CD4-positive, alpha-beta T cell treated with Interleukin-2 at 100 ng/mL for 4 hours (primary cell): ENCODE results near the gene TSPAN5.
"Not testable (repeated sequence)": the region's sequence is repeated elsewhere in the genome, so short reads cannot be mapped to it uniquely, and the experiment has no call there.

ENCODE experiments used
- DNase-seq: peaks from one replicate; pipeline ENCODE4 v3.0.0-alpha.2; 2020; ENCODE audit warnings: low spot score

TSPAN5 gene

GRCh38 chr4:98496152-98496845, 162.1 kb downstream of the TSPAN5 start:
- no peak for DNase-seq

DNA sequence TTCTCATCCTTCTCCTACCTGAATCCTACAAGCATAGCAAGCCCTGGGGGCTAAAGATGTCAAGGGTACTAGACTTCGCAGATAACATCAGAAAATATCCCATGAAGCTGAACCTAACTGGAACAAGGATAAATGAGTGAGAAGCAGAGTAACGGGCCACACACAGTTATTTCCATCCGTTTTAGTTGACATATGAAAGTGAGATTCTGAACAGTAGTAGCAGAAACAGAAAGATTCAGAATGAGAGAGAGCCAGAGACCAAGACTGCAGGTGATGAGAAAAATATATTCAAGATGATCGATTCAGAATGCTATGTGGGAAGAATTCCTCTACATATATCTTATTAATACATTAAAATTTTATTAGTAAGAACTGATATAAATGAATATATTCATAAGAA, 165.1 kb downstream of the TSPAN5 start:
- no peak for DNase-seq

DNA sequence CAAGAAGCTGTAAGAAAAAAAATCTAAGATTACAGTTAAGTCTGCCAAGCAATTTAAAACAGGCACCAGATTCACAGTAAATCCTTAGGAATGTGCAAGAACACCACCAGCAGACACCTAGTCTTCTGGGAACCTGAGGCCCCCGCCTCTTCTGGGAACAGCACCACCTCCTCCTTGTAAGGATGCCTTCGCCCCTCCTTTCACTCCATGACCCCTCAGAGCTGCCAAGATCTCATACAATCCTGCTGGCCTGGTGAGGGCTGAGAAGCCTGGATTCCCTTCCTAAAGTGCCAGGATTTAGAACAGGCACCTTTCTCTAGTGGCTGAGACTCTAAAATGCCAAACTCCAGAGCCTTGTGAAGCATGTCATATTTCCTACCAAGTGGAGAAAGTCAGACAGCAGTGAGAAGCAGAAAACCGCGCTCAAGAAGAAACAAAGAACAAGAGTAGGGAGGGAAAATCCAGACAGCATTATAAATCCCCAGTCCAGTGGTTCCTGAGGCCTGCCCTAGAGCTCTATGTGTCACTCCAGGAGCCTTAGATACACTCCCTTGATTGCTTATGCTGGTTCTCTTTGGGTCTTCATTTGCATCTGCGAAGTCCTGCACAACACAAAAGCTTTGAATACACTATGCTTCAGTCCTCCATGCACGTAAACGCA, 166.4 kb downstream of the TSPAN5 start:
- DNase-seq = no peak

DNA sequence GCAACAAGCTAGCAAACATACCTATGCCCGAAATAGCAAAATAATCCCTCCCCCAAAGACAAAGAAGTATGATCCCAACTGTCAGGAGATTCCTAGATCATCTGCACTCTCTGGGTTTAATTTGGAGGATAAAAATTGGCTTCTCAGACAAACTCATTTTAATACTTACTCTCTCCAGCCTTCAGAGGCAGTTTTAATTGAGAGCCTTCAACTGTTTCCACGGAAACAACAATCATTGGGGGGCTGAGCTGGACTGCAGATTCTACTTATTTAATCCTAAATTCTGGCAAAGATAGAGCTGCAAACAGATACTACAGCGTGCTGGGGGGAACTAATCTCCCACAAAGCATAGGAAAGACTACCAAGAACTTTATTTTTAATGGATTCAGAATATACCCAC, 168.2 kb downstream of the TSPAN5 start:
- no peak for DNase-seq

GRCh38 chr4:98485816-98486345, 172.5 kb downstream of the TSPAN5 start:
- no peak for DNase-seq

GRCh38 chr4:98484031-98484430, 174.4 kb downstream of the TSPAN5 start:
- DNase-seq = no peak

DNA sequence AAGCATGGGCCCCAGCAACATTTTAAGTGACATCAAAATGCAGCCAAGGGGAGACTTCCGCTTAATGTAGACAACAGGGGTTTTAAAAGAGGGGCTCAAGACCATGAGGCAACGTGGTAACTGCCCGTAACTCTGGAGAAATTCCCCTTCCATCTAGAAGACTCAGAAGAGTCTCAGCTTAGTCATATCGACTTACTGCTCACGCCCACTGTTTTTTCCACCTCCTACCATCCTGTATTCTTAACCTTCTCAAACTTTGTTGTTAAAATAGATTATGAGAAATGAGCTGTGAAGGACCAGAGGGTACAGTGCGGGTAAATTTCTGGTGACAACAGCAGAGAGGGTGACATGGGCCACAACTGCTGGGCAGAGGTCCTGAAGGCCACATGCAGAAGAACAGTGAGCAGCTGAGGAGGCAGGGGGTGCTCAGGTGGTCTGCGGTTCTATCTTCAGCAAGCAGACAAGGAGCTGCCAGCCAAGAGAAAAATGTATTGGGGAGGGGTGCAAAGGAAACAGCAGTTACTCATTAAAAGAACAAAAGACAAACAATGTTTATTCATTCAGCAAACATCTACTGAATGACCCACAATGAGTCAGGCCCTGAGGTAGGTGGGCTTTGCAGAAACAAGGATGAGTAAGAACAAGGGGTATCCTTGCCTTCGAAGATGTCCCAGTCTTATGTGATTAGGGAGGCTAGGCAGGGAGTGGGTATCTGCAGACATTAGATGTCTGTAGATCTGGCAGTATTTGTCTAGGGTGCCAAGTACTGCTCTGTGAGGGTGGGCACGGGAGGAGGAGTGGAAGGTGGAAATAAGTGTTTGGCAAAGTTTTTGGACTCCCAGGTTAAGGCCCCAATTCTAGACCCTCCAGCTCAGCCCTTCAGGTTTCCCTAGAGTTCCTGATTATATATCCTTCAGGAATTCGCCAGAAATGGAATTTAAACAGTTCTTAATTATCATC, 175.3 kb downstream of the TSPAN5 start:
- no peak for DNase-seq

GRCh38 chr4:98482503-98482846, 175.9 kb downstream of the TSPAN5 start:
- DNase-seq = no peak

DNA sequence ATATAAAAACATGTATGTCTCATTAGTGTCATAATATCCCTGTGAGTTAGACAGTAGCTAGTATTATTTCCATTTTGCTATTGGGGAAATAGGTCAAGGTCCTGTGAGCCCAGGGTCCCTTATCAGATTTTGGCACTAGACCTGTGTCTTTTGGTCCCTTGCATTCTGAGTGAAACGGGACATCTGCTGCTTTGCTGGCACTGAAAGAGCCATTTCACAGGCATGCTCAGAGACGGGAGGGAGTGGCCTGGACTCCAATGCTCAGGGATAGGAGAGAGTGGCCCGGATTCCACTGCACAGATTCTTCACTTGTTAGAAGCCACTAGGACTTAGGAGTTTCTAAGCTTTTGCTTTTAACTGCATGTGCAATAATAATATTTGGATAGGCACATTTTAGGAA, 177.2 kb downstream of the TSPAN5 start:
- no peak for DNase-seq

GRCh38 chr4:98480535-98480934, 177.9 kb downstream of the TSPAN5 start:
- no peak for DNase-seq

- DNase-seq = not testable (repeated sequence)
Observed at GRCh38 chr4:98479590-98479989, 178.8 kb downstream of the TSPAN5 start.

GRCh38 chr4:98476891-98477290, 181.5 kb downstream of the TSPAN5 start:
- no peak for DNase-seq

GRCh38 chr4:98474408-98474844, 184.0 kb downstream of the TSPAN5 start:
- DNase-seq = no peak

DNA sequence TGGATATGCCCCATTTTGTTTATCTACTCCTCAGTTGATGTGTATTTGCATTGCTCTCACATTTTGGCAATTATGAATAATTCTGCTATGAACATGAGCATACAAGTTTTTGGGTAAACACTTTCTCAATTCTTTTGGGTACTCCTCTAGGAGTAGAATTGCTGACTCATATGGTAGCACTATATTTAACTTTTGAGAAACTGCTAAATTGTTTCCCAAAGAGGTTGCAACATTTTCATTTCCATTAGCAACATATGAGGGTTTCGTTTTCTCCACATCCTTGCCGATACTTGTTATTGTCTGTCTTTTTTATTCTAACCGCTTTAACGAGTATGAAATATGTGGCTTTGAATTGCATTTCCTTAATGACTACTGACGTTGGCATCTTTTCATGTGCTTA, 185.4 kb downstream of the TSPAN5 start:
- DNase-seq = no peak

DNA sequence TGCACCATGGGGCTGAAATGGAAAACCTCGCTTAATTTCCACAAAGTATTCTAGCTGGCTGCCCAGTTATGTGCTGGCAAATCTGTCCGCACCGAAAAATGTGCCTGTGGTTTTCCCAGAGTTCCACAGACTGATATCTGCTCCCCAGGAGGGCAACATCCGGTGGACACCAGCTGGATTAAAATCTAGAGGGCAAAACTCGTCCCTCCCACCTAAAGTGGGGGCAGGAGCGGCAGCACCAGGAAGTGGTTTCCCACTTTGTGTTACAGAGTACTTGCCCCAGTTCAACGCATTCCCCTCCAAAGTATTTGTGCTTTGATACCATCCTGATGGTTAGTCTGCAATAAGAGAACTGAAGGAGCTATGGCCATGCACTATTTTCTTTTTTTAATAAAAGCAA, 187.6 kb downstream of the TSPAN5 start:
- no peak for DNase-seq

- no peak for DNase-seq
Observed at GRCh38 chr4:98470366-98470765, 188.0 kb downstream of the TSPAN5 start.

DNA sequence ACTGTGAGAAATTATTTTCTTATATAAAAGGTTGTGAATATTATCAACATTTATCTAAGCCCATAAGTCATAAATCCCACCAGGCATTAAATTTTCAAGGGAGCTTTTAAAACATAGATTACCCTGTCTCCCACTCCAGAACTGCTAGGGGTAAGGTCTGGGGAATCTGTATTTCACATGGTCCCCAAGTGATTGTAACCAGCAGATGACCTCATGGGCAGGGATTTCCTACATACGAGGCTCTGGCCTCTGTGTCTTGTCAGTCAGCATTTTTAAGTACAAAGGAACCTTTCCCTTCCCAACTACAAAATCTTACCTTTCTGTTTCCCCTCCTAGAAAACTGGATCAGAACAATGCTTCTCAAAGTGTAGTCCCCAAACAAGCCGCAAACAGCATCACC, 188.6 kb downstream of the TSPAN5 start:
- no peak for DNase-seq

DNA sequence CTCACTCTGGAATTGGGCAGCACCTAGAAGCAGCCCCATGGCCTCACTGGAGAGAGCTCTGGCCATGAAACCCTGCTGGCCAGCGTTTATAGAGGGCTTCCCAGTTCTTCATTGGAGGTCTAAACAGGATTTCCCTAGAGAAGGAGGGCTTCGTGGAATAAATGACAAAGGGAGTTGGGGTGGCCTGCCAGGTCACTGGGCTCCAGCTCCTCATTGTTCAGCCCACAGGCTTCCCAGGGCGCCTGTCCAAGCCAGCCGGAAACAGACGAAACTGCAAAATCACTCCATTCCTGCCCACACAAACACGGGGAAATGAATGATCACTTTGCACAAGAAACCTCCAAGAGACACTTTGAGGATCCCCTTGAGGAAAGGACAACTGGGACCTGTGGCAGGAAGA, 189.7 kb downstream of the TSPAN5 start:
- no peak for DNase-seq

DNA sequence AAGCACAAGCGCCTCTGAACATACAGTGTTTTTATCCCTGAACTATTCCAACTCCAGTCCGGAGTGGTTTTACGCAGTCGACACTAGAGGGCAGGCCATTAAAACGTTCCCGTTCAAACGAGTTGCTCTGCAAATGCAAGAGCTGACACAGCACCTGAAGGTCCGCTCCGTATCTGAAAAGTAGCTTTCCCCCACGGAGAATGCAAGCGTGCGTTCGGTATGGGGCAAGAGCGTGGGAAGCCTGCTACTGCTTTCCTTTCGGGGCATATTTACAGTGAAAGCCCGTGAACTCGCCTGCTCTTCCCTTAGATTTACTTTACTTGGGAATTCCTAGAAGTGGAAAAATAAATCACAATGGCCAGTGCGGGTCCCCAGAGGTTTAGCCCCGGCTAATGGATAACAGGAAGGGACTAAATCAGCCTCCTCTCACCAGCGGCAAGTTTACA, 190.8 kb downstream of the TSPAN5 start:
- peak; percentile 81 for DNase-seq

DNA sequence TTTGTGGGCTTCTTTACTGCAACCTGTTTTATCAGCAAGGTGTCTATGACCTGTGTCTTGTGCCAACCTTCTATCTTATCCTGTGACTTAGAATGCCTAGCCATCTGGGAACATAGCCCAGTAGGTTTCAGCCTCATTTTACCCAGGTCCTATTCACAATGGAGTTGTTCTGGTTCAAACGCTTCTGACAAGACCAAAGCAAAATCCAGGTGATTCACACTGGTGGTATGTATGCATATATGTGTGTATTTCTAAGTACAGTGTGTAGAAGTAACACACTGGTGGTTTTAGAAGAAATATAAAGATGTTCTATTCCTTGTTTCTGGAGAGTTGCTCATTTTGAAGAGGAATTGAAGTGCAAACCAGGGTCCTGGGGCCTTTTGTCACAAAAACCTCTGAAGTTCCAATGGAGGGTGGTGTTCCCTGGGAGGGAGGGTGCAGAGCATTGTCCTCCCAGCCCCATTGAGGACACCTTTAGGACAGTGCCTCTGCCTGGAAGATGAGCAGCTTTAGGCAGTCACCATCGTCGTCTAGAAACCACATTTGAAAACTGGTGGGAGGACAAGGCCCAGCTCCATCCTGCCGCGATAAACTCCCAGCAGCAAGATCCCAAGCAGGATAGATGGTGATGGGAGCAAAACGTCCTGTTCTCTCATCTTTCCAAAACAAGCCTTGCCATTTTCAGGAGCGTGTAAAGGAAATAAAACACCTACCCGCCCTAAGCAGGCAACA, 191.4 kb downstream of the TSPAN5 start:
- no peak for DNase-seq

GRCh38 chr4:98462487-98462886, 195.9 kb downstream of the TSPAN5 start:
- DNase-seq = no peak
